HG03064 (cell line): ENCODE measurements around the gene ZC3H18.
"Not testable (repeated sequence)": the region's sequence is repeated elsewhere in the genome, so short reads cannot be mapped to it uniquely, and the experiment has no call there.

ENCODE experiments used
- ATAC-seq: cut with Tn5 transposase; IDR thresholded peaks from one replicate; pipeline ENCODE4 v1.9.1; 2021; ENCODE audit warnings: low read depth; ENCODE audit not compliant: unreplicated experiment

The ZC3H18 gene

GRCh38 chr16:88667461-88667860 is 97.3 kb downstream of the ZC3H18 start:
- ATAC-seq: no peak

- ATAC-seq: not testable (repeated sequence)
These were observed 99.3 kb downstream of the ZC3H18 start for GRCh38 chr16:88669493-88669892.

GRCh38 chr16:88669980-88670379 is 99.8 kb downstream of the ZC3H18 start:
- no peak for ATAC-seq

GRCh38 chr16:88671806-88672205 is 101.6 kb downstream of the ZC3H18 start:
- ATAC-seq: no peak

GRCh38 chr16:88672776-88673175 is 102.6 kb downstream of the ZC3H18 start:
- no peak for ATAC-seq

- no peak for ATAC-seq
These were observed 103.6 kb downstream of the ZC3H18 start for GRCh38 chr16:88673716-88674379.

- no peak for ATAC-seq
These were observed 106.5 kb downstream of the ZC3H18 start for GRCh38 chr16:88676502-88677242.

GRCh38 chr16:88677721-88678120 is 107.5 kb downstream of the ZC3H18 start:
- ATAC-seq: no peak

- no peak for ATAC-seq
These were observed 108.2 kb downstream of the ZC3H18 start for GRCh38 chr16:88678224-88678979.

GRCh38 chr16:88680554-88681083 is 110.4 kb downstream of the ZC3H18 start:
- no peak for ATAC-seq

GRCh38 chr16:88681084-88681680 is 111.0 kb downstream of the ZC3H18 start:
- ATAC-seq: no peak
